ENCODE results near the gene TDRD5. TPM values are rescaled to one million over a fixed set of nuclear protein-coding genes. Genes with fewer than 3 reads are reported as not detected.

The TDRD5 gene
- total RNA-seq, 2 donors from 2014 or later: not detected

- Mint-ChIP-seq H3K4me1 (no peaks in the 10 kb centered on the region), H3K9me3 (no peaks in the 10 kb centered on the region), H3K27ac (no peak overlapping the region), H3K36me3 (ENCODE audit: low read depth) (no peaks in the 10 kb centered on the region), H3K4me3 (no peak overlapping the region), H3K27me3 (peaks cover 53% of the 10 kb centered on the region)
- ATAC-seq (replicated peaks): no peak
Measured at GRCh38 chr1:179587336-179587735, 4.3 kb upstream of the TDRD5 start.

DNA sequence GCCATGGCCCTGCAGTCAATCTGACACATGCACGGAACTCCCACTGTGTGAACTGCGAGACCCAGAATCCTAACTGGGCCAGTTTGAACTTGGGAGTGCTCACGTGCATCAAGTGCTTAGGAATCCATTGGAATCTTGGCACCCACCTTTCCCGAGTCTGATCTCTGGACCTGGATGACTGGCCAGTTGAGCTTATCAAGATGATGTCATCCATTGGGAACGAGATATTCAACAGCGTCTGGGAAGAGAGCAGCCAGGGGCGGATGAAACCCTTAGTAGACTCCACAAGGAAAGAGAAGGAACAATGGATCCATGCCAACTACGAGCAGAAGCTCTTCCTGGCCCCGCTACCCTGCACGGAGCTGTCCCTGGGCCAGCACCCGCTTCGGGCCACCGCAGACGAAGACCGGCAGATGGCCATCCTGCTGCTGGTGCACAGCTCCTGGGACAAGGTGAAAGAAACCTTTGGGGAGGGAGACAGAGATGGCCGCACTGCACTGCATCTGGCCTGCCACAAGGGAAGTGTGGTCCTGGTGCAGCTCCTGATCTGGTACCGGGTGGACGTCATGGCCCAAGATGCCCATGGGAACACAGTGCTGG lies 3.1 kb upstream of the TDRD5 start:
- Mint-ChIP-seq H3K9me3 (no peaks in the 10 kb centered on the region), H3K4me1 (no peaks in the 10 kb centered on the region), H3K36me3 (ENCODE audit: low read depth) (no peaks in the 10 kb centered on the region), H3K4me3 (no peak overlapping the region), H3K27ac (no peak overlapping the region), H3K27me3 (peaks cover 49% of the 10 kb centered on the region)
- no peak for ATAC-seq (replicated peaks)

DNA sequence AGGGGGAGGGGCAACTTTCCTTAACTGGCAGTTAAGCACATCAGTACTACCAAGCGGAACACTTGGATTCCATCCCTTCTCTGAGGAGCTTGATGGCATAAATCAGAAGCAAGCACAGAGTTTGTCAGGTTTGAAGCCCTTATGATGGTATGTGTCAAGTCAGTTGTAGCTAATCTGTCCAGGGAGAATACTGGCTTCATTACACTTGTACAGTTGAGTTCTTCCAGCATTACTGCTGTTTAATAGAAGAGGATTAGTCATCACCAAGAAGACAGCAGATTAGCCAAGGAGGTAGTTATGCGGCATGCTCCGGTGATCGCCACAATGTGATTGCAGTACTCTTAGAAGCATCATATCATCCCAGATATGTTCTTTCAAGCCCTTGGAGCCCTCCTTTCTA lies 2.1 kb upstream of the TDRD5 start:
- Mint-ChIP-seq H3K36me3 (ENCODE audit: low read depth) (no peaks in the 10 kb centered on the region), H3K4me1 (no peaks in the 10 kb centered on the region), H3K27ac (no peak overlapping the region), H3K27me3 (peaks cover 48% of the 10 kb centered on the region), H3K9me3 (no peaks in the 10 kb centered on the region), H3K4me3 (no peak overlapping the region)
- no peak for ATAC-seq (replicated peaks)

DNA sequence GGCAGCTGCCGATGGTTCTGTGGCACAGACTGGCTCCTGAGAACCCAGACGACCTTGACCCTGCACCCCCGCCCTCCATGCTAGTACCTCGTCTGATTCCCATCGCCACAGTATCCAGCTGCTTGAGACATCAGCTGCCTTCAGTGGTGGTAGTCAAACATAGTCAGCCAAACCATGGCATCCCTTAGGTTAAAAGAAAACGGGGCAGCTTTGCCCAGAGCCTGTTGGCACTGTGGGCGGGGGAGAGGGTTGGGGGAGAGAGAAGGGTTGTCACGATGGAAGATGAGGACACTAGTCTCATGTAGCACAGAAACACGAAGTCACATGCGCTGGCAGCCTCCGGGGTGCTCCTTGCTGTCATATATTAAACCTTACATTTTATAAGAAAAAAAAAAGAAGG lies 961 bp upstream of the TDRD5 start:
- Mint-ChIP-seq H3K36me3 (ENCODE audit: low read depth) (no peaks in the 10 kb centered on the region), H3K27me3 (peaks cover 44% of the 10 kb centered on the region), H3K4me3 (no peak overlapping the region), H3K9me3 (no peaks in the 10 kb centered on the region), H3K27ac (no peak overlapping the region), H3K4me1 (no peaks in the 10 kb centered on the region)
- no peak for ATAC-seq (replicated peaks)

- Mint-ChIP-seq H3K9me3 (no peaks in the 10 kb centered on the region), H3K4me3 (no peak overlapping the region), H3K36me3 (ENCODE audit: low read depth) (no peaks in the 10 kb centered on the region), H3K27me3 (peaks cover 40% of the 10 kb centered on the region), H3K4me1 (no peaks in the 10 kb centered on the region), H3K27ac (no peak overlapping the region)
- no peak for ATAC-seq (replicated peaks)
Measured at GRCh38 chr1:179591253-179591591, 410 bp upstream of the TDRD5 start.

DNA sequence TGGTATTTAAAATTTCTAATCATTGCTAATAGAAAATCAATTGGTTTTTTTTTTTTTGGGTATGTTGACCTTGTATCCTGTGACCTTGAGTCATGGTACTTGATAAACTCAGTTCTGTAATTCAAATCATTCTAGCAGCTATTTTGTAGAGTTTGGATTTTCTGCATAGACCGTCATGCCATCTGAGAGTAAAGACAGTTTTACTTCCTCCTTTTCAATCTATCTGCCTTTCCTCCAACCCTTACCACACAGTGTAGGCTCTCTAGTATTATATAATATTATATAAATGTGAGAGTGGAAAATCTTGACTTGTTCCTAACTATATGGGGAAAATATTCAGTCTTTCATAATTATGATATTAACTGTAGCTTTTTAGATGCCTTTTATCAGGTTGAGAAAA lies 7.0 kb downstream of the TDRD5 start:
- Mint-ChIP-seq H3K27me3 (peaks cover 28% of the 10 kb centered on the region), H3K4me3 (no peak overlapping the region), H3K27ac (no peak overlapping the region), H3K4me1 (no peaks in the 10 kb centered on the region), H3K9me3 (no peaks in the 10 kb centered on the region), H3K36me3 (ENCODE audit: low read depth) (no peaks in the 10 kb centered on the region)
- no peak for ATAC-seq (replicated peaks)

- no peak for ATAC-seq (replicated peaks)
- Mint-ChIP-seq H3K27me3 (peaks cover 23% of the 10 kb centered on the region), H3K9me3 (no peaks in the 10 kb centered on the region), H3K4me1 (no peaks in the 10 kb centered on the region), H3K27ac (no peak overlapping the region), H3K36me3 (ENCODE audit: low read depth) (no peaks in the 10 kb centered on the region), H3K4me3 (no peak overlapping the region)
Measured at GRCh38 chr1:179599623-179600249, 8.1 kb downstream of the TDRD5 start.

- Mint-ChIP-seq H3K4me3 (no peak overlapping the region), H3K36me3 (ENCODE audit: low read depth) (no peaks in the 10 kb centered on the region), H3K27ac (no peak overlapping the region), H3K9me3 (no peaks in the 10 kb centered on the region), H3K4me1 (no peaks in the 10 kb centered on the region), H3K27me3 (peaks cover 21% of the 10 kb centered on the region)
- ATAC-seq (replicated peaks): no peak
Measured at GRCh38 chr1:179601093-179601492, 9.5 kb downstream of the TDRD5 start.

- no peaks in the 10 kb centered on the region for H3K36me3 Mint-ChIP-seq (ENCODE audit: low read depth)
- no peaks in the 10 kb centered on the region for H3K9me3 Mint-ChIP-seq
- no peak overlapping the region for H3K4me3 Mint-ChIP-seq
- no peaks in the 10 kb centered on the region for H3K4me1 Mint-ChIP-seq
- no peak for ATAC-seq (replicated peaks)
- no peak overlapping the region for H3K27ac Mint-ChIP-seq
- peaks cover 23% of the 10 kb centered on the region for H3K27me3 Mint-ChIP-seq
Measured at GRCh38 chr1:179612361-179612760, 20.7 kb downstream of the TDRD5 start.

- Mint-ChIP-seq H3K27me3 (no peaks in the 10 kb centered on the region), H3K9me3 (no peaks in the 10 kb centered on the region), H3K4me1 (no peaks in the 10 kb centered on the region), H3K27ac (no peak overlapping the region), H3K4me3 (no peak overlapping the region), H3K36me3 (ENCODE audit: low read depth) (no peaks in the 10 kb centered on the region)
- ATAC-seq (replicated peaks): no peak
Measured at GRCh38 chr1:179630719-179631118, 39.1 kb downstream of the TDRD5 start.

- H3K4me3 Mint-ChIP-seq: no peak overlapping the region
- H3K4me1 Mint-ChIP-seq: no peaks in the 10 kb centered on the region
- H3K27ac Mint-ChIP-seq: no peak overlapping the region
- no peaks in the 10 kb centered on the region for H3K36me3 Mint-ChIP-seq (ENCODE audit: low read depth)
- ATAC-seq (replicated peaks): no peak
- H3K27me3 Mint-ChIP-seq: no peaks in the 10 kb centered on the region
- no peaks in the 10 kb centered on the region for H3K9me3 Mint-ChIP-seq
Measured at GRCh38 chr1:179632868-179633267, 41.2 kb downstream of the TDRD5 start.

- Mint-ChIP-seq H3K36me3 (ENCODE audit: low read depth) (no peaks in the 10 kb centered on the region), H3K27ac (no peak overlapping the region), H3K4me3 (no peak overlapping the region), H3K27me3 (no peaks in the 10 kb centered on the region), H3K9me3 (no peaks in the 10 kb centered on the region), H3K4me1 (no peaks in the 10 kb centered on the region)
- no peak for ATAC-seq (replicated peaks)
Measured at GRCh38 chr1:179637211-179637860, 45.7 kb downstream of the TDRD5 start.

DNA sequence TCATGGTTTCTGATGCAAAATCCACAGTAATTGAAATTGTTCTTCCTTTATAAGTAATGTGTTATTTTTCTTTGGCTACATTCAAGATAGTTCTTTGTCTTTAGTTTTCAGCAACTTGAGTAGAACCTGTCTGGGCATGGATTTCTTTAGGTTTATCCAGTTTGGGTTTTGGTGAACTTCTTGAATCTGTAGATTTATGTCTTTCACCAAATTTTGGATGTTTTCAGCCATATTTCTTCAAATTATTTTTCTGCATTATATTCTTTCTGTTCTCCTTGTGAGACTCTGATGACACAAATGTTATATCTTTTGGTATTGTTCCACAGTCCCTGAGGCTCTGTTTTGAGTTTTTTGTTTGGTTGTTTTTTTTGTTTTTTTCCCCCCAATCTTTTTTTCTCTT lies 69.4 kb downstream of the TDRD5 start:
- no peak for ATAC-seq (replicated peaks)
- no peak overlapping the region for H3K27ac Mint-ChIP-seq

GRCh38 chr1:179663810-179664209 lies 72.2 kb downstream of the TDRD5 start:
- no peaks in the 10 kb centered on the region for H3K4me1 Mint-ChIP-seq
- peaks cover 5% of the 10 kb centered on the region for H3K9me3 Mint-ChIP-seq
- no peak overlapping the region for H3K27ac Mint-ChIP-seq
- H3K36me3 Mint-ChIP-seq (ENCODE audit: low read depth): no peaks in the 10 kb centered on the region
- ATAC-seq (replicated peaks): no peak
- H3K27me3 Mint-ChIP-seq: peaks cover 19% of the 10 kb centered on the region
- no peak overlapping the region for H3K4me3 Mint-ChIP-seq

More for the DNA sequence above, 69.4 kb downstream of the TDRD5 start:
- Mint-ChIP-seq H3K36me3 (ENCODE audit: low read depth) (no peaks in the 10 kb centered on the region), H3K4me1 (no peaks in the 10 kb centered on the region), H3K9me3 (peaks cover 5% of the 10 kb centered on the region), H3K27me3 (peaks cover 14% of the 10 kb centered on the region), H3K4me3 (no peak overlapping the region)

GRCh38 chr1:179677882-179678281 lies 86.2 kb downstream of the TDRD5 start:
- Mint-ChIP-seq H3K27me3 (peaks cover 29% of the 10 kb centered on the region), H3K4me1 (no peaks in the 10 kb centered on the region), H3K27ac (no peak overlapping the region), H3K9me3 (no peaks in the 10 kb centered on the region), H3K4me3 (no peak overlapping the region), H3K36me3 (ENCODE audit: low read depth) (no peaks in the 10 kb centered on the region)
- ATAC-seq (replicated peaks): no peak

Data from activated T-helper 17 cell treated with anti-CD3 and anti-CD28 coated beads, Interleukin-2, amount 50 U/mL, for 72 hours (primary cell).